Breast epithelium (tissue), 3 donors: ENCODE measurements around the gene SYNDIG1.

Experiments
- POLR2AphosphoS5 ChIP-seq, 3 donors: sonication (generic); formaldehyde crosslinking; IDR thresholded peaks; one replicate each; pipeline ENCODE4 v1.6.1; 2017; ENCODE audit warnings: antibody characterized with exemption in 3 of 3
- TF ChIP-seq, protein P1 (sequence below), 3 donors: fragments of 450-650 bp; IDR thresholded peaks; one replicate each; pipeline ENCODE4 v1.5.1; 2016 to 2017; ENCODE audit warnings: antibody characterized with exemption in 3 of 3, mild to moderate bottlenecking in 3 of 3, moderate library complexity in 3 of 3

DNA sequence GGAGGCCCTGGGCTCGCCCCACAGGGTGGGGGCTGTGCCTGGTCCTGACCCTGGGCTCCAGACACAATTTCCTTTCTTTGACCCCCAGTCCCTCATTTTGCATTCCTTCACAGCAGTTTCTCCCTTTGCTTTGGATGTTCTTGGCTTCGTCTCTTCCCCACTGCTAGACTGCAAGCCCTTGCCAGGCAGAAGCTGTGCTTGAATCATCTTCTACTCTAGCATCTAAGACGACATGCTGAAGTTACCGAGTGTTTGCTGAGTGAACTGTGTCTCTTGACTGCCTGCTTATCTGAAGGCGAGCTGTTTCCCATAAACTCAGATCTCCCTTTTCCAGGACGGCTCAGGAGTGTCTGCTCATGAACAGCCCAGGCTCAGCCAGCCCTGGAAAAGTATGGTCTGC is 14.3 kb upstream of the SYNDIG1 start:
- TF ChIP-seq, protein P1, sequence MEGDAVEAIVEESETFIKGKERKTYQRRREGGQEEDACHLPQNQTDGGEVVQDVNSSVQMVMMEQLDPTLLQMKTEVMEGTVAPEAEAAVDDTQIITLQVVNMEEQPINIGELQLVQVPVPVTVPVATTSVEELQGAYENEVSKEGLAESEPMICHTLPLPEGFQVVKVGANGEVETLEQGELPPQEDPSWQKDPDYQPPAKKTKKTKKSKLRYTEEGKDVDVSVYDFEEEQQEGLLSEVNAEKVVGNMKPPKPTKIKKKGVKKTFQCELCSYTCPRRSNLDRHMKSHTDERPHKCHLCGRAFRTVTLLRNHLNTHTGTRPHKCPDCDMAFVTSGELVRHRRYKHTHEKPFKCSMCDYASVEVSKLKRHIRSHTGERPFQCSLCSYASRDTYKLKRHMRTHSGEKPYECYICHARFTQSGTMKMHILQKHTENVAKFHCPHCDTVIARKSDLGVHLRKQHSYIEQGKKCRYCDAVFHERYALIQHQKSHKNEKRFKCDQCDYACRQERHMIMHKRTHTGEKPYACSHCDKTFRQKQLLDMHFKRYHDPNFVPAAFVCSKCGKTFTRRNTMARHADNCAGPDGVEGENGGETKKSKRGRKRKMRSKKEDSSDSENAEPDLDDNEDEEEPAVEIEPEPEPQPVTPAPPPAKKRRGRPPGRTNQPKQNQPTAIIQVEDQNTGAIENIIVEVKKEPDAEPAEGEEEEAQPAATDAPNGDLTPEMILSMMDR (IDR thresholded peaks at IDR 0.05): no peak
- TF ChIP-seq POLR2AphosphoS5 (IDR thresholded peaks at IDR 0.05): no peak
